GM18870 (cell line): ENCODE data around the gene DEF6.

Experiments used
- ATAC-seq: cut with Tn5 transposase; IDR thresholded peaks from one replicate; pipeline ENCODE4 v1.9.1; 2021; ENCODE audit warnings: moderate library complexity; ENCODE audit not compliant: unreplicated experiment

Gene DEF6

DNA sequence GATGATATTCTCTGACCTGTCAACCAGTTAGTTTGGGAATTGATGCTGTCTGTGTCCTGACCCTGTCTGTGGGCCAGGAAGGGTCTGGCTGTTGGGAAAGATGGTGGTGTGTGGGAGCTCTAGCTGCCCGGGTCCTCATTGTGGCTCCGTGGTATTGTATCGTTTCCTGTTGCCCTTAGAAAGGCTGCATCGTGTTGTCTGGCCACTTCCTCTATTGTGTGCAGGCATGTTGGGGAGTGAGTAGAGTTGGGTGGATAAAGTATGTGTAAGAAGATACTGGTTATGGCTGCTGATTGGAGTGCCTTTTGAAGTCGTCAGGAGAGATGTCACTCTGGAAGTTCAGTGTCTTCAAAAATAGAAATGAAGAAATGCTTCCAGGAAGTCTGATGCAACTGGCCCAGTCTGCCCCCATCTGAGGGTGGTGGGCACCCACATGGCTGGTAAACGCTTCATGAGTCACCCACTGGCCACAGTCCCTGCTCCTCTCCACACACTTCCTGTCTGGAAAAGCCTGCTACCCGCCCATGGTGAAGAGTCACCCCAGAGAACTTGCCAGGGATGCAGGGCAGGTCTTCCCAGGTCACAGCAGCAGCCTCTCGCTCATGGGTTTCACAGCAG lies 72.6 kb downstream of the DEF6 start:
- ATAC-seq, result no peak

- no peak for ATAC-seq
These were observed 73.3 kb downstream of the DEF6 start for GRCh38 chr6:35370785-35371493.
